Activated T-cell treated with anti-CD3 and anti-CD28 coated beads for 24 hours (primary cell): ENCODE data around the gene CT55.
"Not testable (repeated sequence)": the region's sequence is repeated elsewhere in the genome, so short reads cannot be mapped to it uniquely, and the experiment has no call there.

Experiments used
- DNase-seq: peaks from one replicate; pipeline ENCODE4 v3.0.0-alpha.2; 2020; ENCODE audit warnings: low read depth

Gene CT55

GRCh38 chrX:135170877-135171519 lies at the start of gene CT55:
Gene CT55 (minus strand): TSS chrX:135171398. CDS start chrX:135171171, 227 bp downstream.
- DNase-seq: no peak

GRCh38 chrX:135213200-135213844 lies 42.1 kb upstream of the CT55 start:
- peak; percentile 33 for DNase-seq

- not testable (repeated sequence) for DNase-seq
These were observed 35.2 kb upstream of the CT55 start for GRCh38 chrX:135206427-135206826.

GRCh38 chrX:135200297-135200696 lies 29.1 kb upstream of the CT55 start:
- DNase-seq: no peak

- DNase-seq: no peak
These were observed 23.5 kb upstream of the CT55 start for GRCh38 chrX:135194684-135195083.

GRCh38 chrX:135193740-135194139 lies 22.5 kb upstream of the CT55 start:
- DNase-seq: no peak

GRCh38 chrX:135191838-135192237 lies 20.6 kb upstream of the CT55 start:
- DNase-seq: no peak

GRCh38 chrX:135185795-135186443 lies 14.7 kb upstream of the CT55 start:
- DNase-seq: peak; percentile 21

GRCh38 chrX:135178636-135179035 lies 7.4 kb upstream of the CT55 start:
- no peak for DNase-seq

- DNase-seq: no peak
These were observed 730 bp downstream of the CT55 start for GRCh38 chrX:135170468-135170867.

GRCh38 chrX:135169534-135169933 lies 1.7 kb downstream of the CT55 start:
- not testable (repeated sequence) for DNase-seq

GRCh38 chrX:135168486-135168885 lies 2.7 kb downstream of the CT55 start:
- DNase-seq: no peak

GRCh38 chrX:135154688-135155087 lies 16.5 kb downstream of the CT55 start:
- DNase-seq: not testable (repeated sequence)

- DNase-seq: not testable (repeated sequence)
These were observed 45.1 kb downstream of the CT55 start for GRCh38 chrX:135126145-135126544.

GRCh38 chrX:135120056-135120576 lies 51.1 kb downstream of the CT55 start, which contains the start of gene ETDB:
Gene ETDB (minus strand): TSS chrX:135120526. CDS start chrX:135119261, 1,265 bp downstream.
- not testable (repeated sequence) for DNase-seq

- DNase-seq: not testable (repeated sequence)
These were observed 55.1 kb downstream of the CT55 start for GRCh38 chrX:135116064-135116463.

- DNase-seq: no peak
These were observed 56.8 kb downstream of the CT55 start for GRCh38 chrX:135114392-135114791.

GRCh38 chrX:135112743-135113142 lies 58.5 kb downstream of the CT55 start:
- no peak for DNase-seq

- DNase-seq: peak; percentile 26
These were observed 59.0 kb downstream of the CT55 start for GRCh38 chrX:135112096-135112729.

- DNase-seq: no peak
These were observed 61.6 kb downstream of the CT55 start for GRCh38 chrX:135109554-135109953.
